ENCODE measurements around the gene COL9A3.

Gene COL9A3

DNA sequence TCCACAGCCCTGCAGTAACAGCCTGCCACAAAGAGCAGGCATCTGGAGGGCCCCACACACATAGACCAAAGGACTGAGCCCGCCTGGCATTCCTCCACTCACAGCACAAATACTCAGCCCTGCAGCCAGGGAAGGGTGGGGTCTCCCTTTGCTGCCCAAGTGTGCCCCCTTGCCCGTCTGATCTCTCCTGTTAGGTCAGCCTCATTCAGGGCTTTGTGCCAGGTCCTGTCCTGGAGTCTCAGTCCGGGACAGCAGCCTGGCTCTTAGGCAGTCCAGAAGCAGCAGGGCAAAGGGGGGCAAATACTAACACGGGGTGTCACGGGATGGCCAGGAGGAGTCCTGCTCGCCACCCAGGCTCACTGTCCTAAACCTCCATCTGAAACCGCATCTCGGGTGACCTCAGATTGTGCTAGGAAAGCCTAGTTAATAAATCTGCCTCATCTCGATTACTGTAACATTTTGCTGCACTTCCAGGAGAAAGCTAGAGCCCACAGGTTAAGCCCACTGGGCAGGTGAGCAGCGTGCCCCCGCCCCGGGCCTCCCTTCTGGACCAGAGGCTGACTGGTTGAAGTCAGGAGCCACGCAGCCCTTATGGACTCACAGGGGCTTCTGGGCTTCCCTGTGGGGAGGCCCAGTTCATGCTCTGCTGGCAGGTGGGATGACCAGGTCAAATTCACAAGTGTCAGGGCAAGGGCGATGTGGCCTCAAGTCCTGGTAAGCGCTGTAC is 15.4 kb upstream of the COL9A3 start:
- Histone ChIP-seq H3K4me1 (ENCODE audit: control insufficient read depth, insufficient read depth, low read length) (peaks cover 2% of the 10 kb centered on the region), H3K36me3 (ENCODE audit: control insufficient read depth, insufficient read depth, low read length) (peaks cover 22% of the 10 kb centered on the region), H3K9ac (ENCODE audit: low read depth, low read length) (no peak overlapping the region), H3K27me3 (ENCODE audit: control insufficient read depth, insufficient read depth, low read length) (peaks cover 2% of the 10 kb centered on the region), H3K4me3 (ENCODE audit: low read depth, low read length) (no peak overlapping the region), H3K9me3 (ENCODE audit: control insufficient read depth, insufficient read depth, low read length) (no peaks in the 10 kb centered on the region)

DNA sequence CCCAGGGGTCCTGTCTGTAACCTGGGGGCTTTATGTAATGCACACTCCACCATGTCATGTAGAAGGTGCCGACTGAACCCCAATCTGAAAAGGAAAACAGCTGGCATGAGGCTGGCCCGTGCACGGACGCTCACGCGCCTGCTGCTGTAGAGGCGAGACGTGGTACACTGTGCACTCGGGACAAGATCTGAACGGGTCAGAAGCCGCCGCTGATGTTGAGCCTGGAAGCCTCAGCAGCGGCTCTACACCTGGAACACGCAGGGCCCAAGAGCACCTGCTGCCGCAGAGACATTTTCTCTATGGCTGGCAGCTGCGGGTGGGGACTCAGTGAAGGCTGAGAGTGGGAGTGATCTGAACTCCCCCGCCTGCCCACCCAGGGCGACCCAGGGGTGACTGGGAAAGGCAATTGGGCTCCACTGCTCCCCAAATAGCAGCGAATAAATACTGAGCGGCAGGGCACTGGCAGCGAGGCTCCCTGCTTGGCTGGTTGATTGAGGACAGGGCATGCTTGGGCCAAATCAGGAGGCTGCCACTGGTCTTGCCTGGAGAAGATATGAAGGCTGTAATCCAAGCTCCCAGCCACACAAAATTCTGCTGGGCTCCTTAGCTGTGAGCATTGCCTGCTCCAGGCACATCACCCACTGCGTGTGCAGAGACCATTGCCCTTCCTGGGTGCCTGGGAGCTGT is 14.7 kb upstream of the COL9A3 start:
- H3K9me3 ChIP-seq (ENCODE audit: control insufficient read depth, insufficient read depth, low read length): no peaks in the 10 kb centered on the region
- H3K36me3 ChIP-seq (ENCODE audit: control insufficient read depth, insufficient read depth, low read length): peaks cover 22% of the 10 kb centered on the region
- peaks cover 2% of the 10 kb centered on the region for H3K27me3 ChIP-seq (ENCODE audit: control insufficient read depth, insufficient read depth, low read length)
- no peak overlapping the region for H3K9ac ChIP-seq (ENCODE audit: low read depth, low read length)
- no peak overlapping the region for H3K4me3 ChIP-seq (ENCODE audit: low read depth, low read length)
- peaks cover 2% of the 10 kb centered on the region for H3K4me1 ChIP-seq (ENCODE audit: control insufficient read depth, insufficient read depth, low read length)

DNA sequence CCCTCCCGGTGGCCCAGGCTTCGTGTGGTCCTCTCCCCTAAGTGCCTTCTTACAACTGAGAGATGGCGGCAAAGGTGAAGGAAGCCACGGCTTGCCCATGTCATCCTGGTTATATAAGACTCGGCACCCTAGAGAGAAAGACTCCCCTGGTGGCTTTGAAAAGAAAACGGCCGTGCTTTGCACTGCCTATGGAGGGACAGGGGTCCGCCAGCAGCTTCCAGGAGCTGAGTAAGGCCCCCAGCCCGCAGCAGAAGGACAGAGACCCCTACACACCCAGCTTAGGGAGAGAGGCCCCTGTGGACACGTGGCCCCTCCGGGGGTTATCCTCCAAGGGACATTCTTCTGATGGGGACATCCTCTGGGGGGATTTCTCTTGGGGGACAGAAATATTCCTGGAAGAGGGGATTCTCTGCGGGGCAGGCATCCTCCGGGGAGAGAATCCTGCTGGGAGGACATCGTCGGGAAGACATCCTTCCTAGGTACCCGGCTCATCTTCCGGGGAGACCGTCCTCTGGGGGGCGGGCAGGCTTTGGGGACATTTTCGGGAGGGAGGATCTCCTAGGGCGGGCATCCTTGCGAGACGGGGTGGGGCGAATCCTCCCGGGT is 12.7 kb upstream of the COL9A3 start:
- Histone ChIP-seq H3K9ac (ENCODE audit: low read depth, low read length) (no peak overlapping the region), H3K4me3 (ENCODE audit: low read depth, low read length) (peak overlapping the region; percentile 48), H3K9me3 (ENCODE audit: control insufficient read depth, insufficient read depth, low read length) (no peaks in the 10 kb centered on the region), H3K27me3 (ENCODE audit: control insufficient read depth, insufficient read depth, low read length) (peaks cover 2% of the 10 kb centered on the region), H3K4me1 (ENCODE audit: control insufficient read depth, insufficient read depth, low read length) (peaks cover 2% of the 10 kb centered on the region), H3K36me3 (ENCODE audit: control insufficient read depth, insufficient read depth, low read length) (peaks cover 22% of the 10 kb centered on the region)

DNA sequence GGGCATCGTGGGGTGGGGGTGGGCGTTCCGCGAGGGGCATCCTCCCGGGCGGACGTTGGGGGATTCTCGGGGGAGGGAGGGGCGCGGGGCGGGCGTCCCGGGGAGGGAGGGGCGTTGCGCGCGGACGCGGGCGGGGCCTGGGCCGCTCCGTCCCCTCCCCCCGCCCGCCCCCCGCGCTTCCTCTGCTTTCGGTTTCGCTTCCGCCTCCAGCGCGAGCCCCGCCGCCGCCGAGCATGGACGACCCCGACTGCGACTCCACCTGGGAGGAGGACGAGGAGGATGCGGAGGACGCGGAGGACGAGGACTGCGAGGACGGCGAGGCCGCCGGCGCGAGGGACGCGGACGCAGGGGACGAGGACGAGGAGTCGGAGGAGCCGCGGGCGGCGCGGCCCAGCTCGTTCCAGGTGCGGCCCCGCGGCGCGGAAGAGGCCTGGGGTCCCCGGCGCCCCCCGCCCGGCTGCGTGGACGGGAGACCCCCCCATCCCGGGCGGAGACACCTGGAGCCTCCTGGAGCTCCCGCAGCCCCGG is 12.2 kb upstream of the COL9A3 start, which contains the start of gene OGFR:
TSS of gene OGFR (plus strand) at position 209 of the 528 bp plus-strand sequence. CDS start at position 234, 25 bp downstream.
- peaks cover 2% of the 10 kb centered on the region for H3K27me3 ChIP-seq (ENCODE audit: control insufficient read depth, insufficient read depth, low read length)
- H3K36me3 ChIP-seq (ENCODE audit: control insufficient read depth, insufficient read depth, low read length): peaks cover 25% of the 10 kb centered on the region
- peaks cover 2% of the 10 kb centered on the region for H3K4me1 ChIP-seq (ENCODE audit: control insufficient read depth, insufficient read depth, low read length)
- peak within 1 kb of the TSS; percentile 37 for H3K9ac ChIP-seq (ENCODE audit: low read depth, low read length)
- H3K9me3 ChIP-seq (ENCODE audit: control insufficient read depth, insufficient read depth, low read length): no peaks in the 10 kb centered on the region
- peak within 1 kb of the TSS; percentile 76 for H3K4me3 ChIP-seq (ENCODE audit: low read depth, low read length)

DNA sequence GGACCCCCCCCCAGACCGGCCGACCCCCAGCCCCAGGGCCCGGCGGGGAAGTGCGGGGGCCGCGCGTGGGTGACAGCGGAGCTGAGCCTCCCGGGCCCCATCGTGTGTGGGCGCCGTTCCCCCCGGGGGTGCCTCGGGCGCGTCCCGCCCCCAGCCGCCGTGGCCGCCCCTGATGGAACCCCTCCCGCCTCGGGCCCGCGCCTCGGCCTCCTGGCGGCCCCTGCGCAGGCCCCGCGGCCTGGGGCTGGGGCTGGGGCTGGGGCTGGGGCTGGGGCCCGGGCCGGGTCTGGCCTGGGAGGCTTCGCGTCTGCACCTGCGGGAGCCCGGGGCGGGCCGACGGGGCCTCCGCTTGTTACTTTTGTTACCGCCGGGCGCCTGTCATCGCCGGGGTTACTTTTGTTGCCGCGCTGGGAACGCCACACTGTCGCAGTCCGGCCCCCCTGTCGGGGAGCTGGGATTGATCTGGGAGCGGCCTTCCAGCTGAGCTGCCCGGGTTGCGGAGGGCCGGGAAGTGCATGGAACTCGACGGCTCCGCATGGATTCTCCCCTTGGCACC is 11.6 kb upstream of the COL9A3 start:
- H3K9me3 ChIP-seq (ENCODE audit: control insufficient read depth, insufficient read depth, low read length): no peaks in the 10 kb centered on the region
- H3K4me1 ChIP-seq (ENCODE audit: control insufficient read depth, insufficient read depth, low read length): peaks cover 2% of the 10 kb centered on the region
- peak overlapping the region; percentile 76 for H3K4me3 ChIP-seq (ENCODE audit: low read depth, low read length)
- peaks cover 2% of the 10 kb centered on the region for H3K27me3 ChIP-seq (ENCODE audit: control insufficient read depth, insufficient read depth, low read length)
- peak overlapping the region; percentile 37 for H3K9ac ChIP-seq (ENCODE audit: low read depth, low read length)
- H3K36me3 ChIP-seq (ENCODE audit: control insufficient read depth, insufficient read depth, low read length): peaks cover 27% of the 10 kb centered on the region

DNA sequence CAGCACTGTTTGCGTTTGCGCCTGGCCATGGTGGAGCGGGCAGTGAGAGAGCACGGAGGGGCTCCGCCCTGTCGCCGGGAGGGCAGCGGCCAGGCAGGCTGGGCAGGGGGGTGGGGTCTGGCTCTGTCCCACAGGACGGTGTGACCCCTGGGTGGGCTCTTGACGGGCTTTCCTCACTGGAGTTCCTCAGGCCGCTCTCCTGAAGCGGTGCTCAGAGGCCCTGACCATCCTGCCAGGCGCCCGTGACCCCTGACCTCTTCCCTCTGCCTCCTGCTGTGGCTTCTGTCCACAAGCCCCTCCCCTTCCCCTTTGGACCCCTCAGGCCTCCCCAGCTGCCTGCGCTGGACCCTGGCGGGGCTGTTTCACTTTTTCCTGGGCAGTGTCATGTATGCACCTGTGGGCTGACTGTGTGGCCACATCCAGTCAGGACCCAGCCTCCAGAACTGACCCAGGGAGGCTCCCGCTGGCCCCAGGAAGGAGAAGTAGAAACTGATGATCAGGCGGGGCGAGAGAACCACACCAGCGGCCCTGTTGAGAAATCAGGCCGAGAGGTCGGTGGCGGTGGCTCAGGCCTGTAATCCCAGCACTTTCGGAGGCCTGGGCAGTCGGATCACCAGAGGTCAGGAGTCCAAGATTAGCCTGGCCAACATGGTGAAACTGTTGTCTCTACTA is 11.0 kb upstream of the COL9A3 start:
- peak overlapping the region; percentile 76 for H3K4me3 ChIP-seq (ENCODE audit: low read depth, low read length)
- no peaks in the 10 kb centered on the region for H3K9me3 ChIP-seq (ENCODE audit: control insufficient read depth, insufficient read depth, low read length)
- peaks cover 31% of the 10 kb centered on the region for H3K36me3 ChIP-seq (ENCODE audit: control insufficient read depth, insufficient read depth, low read length)
- peaks cover 2% of the 10 kb centered on the region for H3K4me1 ChIP-seq (ENCODE audit: control insufficient read depth, insufficient read depth, low read length)
- peaks cover 2% of the 10 kb centered on the region for H3K27me3 ChIP-seq (ENCODE audit: control insufficient read depth, insufficient read depth, low read length)
- H3K9ac ChIP-seq (ENCODE audit: low read depth, low read length): peak overlapping the region; percentile 37

DNA sequence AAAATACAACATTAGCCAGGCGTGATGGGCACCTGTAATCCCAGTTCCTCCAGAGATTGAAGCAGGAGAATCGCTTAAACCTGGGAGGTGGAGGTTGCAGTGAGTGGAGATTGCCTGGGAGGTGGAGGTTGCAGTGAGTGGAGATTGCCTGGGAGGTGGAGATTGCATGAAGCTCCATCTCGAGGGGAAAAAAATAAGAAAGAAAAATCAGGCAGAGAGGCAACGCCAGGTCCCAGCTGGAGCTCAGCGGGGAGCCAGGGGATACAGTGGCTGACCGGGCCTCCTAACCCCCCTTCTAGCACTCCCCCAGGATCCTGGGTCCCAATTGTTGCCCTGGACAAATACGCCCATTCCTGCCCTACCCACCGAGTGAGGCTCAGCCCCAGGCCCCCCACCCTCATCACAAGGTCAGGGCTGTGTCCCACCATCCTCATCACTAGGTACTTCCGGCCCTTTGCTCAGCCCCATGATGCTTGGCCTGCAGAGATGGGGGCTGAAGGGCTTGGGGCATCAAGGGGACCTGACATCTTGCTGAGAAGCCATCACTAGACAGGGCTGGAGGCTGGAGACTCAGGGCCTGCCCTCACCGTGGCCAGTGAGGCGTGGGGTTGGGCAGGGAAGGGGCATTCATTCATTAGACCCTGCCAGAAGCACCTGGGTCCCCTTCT is 10.3 kb upstream of the COL9A3 start:
- peaks cover 2% of the 10 kb centered on the region for H3K4me1 ChIP-seq (ENCODE audit: control insufficient read depth, insufficient read depth, low read length)
- peaks cover 2% of the 10 kb centered on the region for H3K27me3 ChIP-seq (ENCODE audit: control insufficient read depth, insufficient read depth, low read length)
- no peak overlapping the region for H3K9ac ChIP-seq (ENCODE audit: low read depth, low read length)
- H3K9me3 ChIP-seq (ENCODE audit: control insufficient read depth, insufficient read depth, low read length): no peaks in the 10 kb centered on the region
- peaks cover 33% of the 10 kb centered on the region for H3K36me3 ChIP-seq (ENCODE audit: control insufficient read depth, insufficient read depth, low read length)
- no peak overlapping the region for H3K4me3 ChIP-seq (ENCODE audit: low read depth, low read length)

DNA sequence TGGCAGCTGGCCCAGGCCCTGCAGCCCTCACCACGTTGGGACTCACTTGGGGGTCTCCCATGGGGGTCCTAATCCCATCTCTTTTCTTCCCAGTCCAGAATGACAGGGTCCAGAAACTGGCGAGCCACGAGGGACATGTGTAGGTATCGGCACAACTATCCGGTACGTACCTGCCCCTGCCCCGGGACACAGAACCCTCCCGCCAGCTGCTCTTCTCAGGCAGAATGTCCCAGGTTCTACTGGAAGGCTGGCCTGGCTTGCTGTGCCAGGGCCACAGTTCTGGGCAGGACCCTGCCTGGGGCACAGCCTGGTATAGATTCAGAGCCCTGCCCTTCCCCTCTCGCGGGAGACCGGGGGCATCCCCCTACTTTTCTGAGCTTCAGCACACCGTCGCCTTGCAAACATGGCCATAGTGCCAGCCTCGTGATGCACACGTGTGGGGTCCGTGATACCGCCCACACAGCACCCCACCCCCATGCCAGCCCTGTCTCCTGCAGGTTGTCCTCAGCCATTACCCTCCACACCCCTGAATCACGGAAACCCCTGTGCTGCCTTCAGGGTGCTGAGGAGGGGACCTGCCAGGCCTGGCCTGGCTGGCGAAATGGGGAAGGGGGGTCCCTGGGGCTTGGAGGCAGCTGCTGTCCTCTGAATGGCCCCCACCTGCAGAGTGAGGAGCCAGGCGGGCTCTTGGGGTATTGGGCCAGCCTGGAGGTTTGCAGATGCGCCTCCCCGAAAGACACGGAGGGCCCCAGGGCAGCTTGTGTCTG is 9.2 kb upstream of the COL9A3 start:
- H3K4me3 ChIP-seq (ENCODE audit: low read depth, low read length): no peak overlapping the region
- H3K9me3 ChIP-seq (ENCODE audit: control insufficient read depth, insufficient read depth, low read length): no peaks in the 10 kb centered on the region
- H3K9ac ChIP-seq (ENCODE audit: low read depth, low read length): no peak overlapping the region
- peaks cover 2% of the 10 kb centered on the region for H3K27me3 ChIP-seq (ENCODE audit: control insufficient read depth, insufficient read depth, low read length)
- peaks cover 44% of the 10 kb centered on the region for H3K36me3 ChIP-seq (ENCODE audit: control insufficient read depth, insufficient read depth, low read length)
- H3K4me1 ChIP-seq (ENCODE audit: control insufficient read depth, insufficient read depth, low read length): peaks cover 2% of the 10 kb centered on the region

DNA sequence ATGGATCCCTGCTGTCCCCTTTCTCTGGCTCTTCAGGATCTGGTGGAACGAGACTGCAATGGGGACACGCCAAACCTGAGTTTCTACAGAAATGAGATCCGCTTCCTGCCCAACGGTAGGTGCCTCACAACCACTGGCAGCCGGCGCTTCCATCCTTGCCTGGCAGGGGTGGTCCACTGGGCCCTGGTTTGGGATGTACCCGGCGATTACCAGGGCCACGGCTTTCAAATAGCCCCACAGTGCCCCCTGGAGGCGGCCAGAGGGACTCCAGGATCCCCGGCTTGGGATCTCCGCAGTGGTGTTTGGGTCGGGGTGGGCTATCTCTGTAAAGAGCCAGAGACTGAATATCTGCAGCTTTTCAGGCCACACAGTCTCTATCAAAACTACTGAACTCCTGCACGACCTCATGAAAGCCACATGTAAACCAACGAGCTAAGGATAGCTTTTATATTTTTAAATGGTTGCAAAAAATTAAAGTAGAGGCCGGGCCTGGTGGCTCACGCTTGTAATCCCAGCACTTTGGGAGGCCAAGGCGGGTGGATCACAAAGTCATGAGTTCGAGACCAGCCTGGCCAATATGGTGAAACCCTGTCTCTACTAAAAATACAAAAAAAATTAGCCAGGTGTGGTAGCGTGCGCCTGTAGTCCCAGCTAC is 8.5 kb upstream of the COL9A3 start:
- Histone ChIP-seq H3K9me3 (ENCODE audit: control insufficient read depth, insufficient read depth, low read length) (no peaks in the 10 kb centered on the region), H3K36me3 (ENCODE audit: control insufficient read depth, insufficient read depth, low read length) (peaks cover 47% of the 10 kb centered on the region), H3K9ac (ENCODE audit: low read depth, low read length) (no peak overlapping the region)

More for the DNA sequence above, 8.5 kb upstream of the COL9A3 start:
- H3K4me1 ChIP-seq (ENCODE audit: control insufficient read depth, insufficient read depth, low read length): peaks cover 2% of the 10 kb centered on the region
- H3K4me3 ChIP-seq (ENCODE audit: low read depth, low read length): no peak overlapping the region
- H3K27me3 ChIP-seq (ENCODE audit: control insufficient read depth, insufficient read depth, low read length): peaks cover 2% of the 10 kb centered on the region

Data from iPS-15b (cell line).